Kasumi-1 (cell line): ENCODE measurements around the gene DYRK1A.

Experiments
- DNase-seq, 2 experiments: peaks; one replicate each; lab custom pipeline; 2025; lab: John Stamatoyannopoulos, UW

The DYRK1A gene

DNA sequence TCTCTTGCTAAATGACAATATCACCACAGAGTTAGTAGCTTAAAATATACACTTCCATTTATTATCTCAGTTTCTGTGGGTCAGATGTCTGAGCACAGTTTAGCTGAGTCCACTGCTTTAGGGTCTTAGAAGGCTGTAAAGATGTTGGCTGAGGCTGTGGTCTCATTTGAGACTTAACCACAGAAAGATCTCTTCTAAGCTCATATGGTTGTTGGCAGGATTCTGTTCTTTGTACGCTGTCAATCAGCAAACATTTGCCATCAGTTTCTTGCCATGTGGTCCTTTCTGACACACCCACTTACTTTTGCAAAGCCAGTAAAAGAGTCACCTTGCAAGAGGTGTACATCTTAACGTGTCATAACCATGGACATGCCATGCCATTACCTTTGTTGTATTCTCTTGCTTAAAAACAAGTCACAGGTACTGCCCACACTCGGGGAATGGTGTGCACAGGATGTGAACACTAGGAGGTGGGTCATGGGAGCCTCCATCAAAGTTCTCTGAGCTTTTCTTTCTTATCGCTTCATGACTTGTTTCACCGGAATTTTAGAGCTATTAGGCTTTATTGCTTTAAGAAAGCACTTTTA lies 18.7 kb downstream of the DYRK1A start:
- no peak for DNase-seq

DNA sequence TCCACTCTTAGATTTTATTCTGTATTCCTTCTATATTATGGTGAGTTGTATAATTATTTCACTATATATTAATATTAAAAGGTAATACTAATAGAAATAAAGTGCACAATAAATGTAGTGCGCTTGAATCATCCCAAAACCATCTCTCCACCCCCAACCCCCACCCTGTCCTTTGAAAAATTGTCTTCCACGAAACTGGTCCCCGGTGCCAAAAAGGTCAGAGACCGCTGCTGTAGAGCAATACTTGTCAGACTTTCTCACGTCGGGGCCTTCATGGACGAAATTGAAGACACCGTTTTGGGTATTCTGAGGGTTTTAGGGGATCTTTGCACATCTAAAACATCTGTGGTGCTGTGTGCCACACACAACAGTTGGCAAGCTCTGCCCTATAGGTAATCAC lies 19.6 kb downstream of the DYRK1A start:
- DNase-seq, result no peak

DNA sequence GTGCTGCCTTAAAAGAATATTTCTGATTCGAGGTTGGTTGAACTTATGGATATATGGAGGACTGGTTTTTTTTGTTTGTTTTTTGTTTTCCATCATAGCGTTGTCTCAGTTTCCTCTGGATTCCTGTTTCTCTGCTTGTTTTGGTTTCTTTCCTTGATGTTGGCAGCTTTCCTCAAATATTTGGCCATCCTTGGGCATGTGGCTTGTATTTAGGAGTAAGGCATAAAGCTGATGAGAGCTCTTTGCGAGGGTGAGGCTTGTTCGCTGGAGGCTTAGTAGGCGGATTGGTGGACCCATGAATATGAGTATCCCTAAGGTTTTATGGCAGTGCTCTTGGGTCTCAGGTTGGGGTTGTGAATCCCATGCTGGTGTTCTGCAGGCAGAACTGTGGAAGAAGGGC lies 22.9 kb downstream of the DYRK1A start:
- no peak for DNase-seq

DNA sequence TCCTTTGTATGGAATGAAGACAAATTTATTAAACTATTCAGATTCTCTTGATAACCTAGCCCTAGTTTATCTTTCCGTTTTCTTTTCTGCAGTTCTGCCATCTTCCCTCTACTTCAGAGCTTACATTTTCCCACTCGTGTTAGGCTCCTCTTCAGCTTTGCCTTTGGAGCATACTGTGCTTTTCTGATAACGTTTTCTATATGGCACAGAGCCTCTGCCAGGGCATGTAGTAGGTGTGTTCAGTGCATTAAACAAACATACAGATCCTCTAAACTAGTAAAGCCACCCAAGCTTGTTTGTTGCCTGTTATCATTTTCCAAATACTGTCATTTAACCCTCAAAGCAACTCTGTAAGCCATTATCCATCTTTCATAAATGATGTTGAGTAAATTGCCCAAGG lies 25.1 kb downstream of the DYRK1A start:
- DNase-seq, result no peak

DNA sequence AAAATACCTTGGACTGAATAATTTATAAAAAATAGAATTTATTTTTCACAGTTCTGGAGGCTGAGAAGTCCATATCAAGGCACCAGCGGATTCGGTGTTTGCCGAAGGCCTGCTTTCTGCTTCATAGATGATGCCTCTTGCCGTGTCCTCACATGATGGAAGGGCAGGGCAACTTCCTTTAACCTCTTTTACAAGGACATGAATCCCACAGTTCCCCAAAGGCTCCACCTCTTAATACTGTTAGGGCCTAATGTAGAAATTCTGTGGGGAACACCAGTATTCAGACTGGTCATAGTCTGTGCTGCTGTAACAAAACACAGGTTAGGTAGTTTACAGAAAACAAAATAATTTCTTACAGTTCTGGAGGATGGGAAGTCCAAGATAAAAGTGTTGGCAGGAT lies 25.9 kb downstream of the DYRK1A start:
- no peak for DNase-seq

DNA sequence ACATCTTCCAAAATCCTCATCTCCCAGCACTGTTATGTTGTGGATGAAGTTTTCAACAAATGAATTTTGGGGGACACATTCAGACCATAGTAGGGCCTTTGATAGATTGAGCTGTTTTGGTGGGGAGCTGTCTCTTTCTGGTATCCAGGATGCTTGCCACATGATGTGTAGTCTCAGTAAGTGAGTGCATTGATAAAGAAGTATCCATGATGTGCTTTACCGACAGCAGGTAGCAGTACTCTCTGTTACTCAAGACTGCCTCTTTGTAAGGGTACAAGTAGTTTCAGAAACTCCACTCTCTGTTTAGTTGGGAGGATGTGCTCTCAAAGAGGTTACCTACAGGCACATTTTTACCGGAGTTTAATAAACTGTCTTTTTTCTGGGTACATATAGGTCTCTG lies 26.5 kb downstream of the DYRK1A start:
- no peak for DNase-seq

DNA sequence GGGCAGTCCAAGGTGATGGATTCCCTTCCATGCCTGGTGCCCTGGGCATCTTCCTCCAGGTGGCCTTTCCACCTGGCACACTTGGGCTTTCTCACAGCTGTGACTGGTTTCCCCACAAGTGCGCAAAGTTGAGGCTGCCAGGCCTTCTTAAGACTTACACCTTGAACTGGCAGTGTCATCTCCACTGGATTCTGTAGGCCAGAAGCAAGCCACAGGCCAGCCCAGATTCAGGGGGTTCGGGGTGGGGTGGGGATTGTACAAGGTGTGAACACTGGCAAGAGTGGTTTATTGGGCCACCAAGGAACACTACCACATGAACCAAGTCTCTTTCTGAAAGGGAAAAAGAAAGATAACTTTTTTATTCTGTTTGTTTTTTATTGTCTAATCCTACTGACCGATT lies 27.2 kb downstream of the DYRK1A start:
- DNase-seq, result no peak

DNA sequence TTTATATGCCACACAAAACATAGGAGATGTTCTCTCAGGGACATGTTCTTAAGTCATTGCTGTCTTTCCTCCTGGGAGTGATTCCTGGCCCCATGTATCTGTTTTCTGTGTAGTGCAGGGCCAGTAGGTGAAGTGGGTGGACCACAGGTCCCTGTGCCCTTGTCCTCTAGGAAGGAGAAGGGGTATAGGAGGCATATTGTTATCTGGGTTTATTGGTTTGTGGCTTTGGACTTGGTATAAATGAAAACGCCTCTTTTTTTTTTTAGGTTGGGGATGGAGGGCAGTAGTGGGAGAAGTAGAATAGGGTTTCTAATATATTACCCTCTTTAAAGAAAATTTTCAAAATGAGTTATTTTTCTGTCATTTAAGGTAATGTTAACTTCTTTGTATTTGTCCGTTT lies 29.4 kb downstream of the DYRK1A start:
- no peak for DNase-seq

DNA sequence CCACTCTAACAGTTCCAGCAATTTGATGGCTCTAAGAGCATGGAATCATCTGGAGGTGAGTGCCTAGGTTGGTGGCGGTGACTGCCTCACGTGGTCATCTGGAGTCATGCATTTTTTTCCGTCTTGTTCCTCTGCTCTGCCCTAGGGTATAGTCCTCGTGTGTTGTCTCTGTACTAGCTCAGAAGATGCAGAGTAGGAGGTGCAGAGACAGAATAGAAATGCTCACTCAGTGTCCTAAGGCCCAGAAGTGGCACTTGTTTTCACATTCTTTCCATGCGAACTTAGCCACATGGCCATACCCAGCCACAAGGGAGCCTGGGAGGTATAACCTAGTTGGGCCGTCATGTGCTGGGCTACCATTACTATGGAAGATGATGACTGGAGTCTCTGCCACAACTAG lies 30.3 kb downstream of the DYRK1A start:
- DNase-seq, result no peak

DNA sequence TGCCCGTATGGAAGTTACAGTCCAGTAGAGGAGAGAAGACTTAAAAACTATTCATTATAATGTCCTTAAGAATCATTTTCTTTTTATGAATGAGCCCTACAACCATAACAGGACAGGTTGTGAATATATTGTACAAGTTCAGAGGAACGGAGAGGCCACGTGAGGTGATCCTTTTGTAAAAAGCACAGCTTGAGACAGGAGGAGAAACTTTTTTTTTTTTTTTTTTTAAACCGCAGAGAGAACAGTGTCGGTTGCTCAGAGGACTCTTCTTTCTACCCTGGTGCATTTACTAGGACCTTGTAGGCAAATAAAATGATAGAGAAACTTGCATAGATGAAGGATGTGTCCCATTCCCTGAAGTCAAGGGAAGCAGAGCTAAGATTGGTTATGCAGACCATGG lies 32.1 kb downstream of the DYRK1A start:
- DNase-seq, result no peak

DNA sequence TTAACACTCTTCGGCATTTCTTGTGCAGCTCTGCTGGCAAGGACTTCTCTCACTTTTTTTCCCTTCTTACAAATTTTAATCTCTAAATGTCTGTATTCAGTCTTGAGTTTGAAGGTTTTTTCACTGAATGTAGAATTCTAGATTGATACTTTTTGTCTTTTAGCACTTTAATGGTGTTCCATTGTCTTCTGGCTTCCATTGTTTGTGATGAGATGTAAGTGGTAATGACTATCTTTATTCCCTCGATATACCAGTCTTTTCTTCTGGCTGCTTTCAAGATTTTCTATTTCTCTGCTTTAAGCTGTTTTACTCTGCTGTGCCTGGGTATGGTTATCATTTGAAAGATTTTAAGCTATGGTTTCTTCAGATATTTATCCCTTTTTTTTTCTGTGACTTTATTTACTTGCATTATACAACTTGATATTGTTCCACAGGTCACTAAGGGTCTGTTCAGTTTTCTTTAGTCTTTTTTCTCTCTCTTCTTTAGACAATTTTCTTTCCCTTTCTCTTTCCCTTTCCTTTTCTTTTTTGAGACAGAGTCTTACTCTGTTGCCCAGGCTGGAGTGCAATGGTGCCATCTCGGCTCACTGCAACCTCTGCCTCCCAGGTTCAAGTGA lies 35.8 kb downstream of the DYRK1A start:
- peak in 1 of 2 experiments; percentile 6 for DNase-seq

DNA sequence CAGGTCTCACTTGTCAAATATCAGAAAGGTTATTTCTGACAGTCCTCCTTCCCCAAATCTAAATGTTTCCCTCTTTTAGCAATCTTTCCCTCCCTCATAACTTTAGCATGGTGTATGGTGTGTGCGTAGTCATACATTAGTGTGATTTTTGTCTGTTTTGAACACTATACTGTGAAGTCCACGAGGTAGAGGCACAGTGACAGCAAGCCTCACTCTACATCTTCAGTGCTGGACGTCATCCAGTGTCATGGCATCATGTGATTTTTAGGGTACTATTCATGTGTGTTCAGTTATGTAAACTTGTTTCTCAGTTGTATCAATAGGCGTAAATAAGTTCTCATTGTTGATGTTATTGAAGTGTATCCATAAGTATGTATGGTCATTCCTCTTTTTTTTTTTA lies 39.1 kb downstream of the DYRK1A start:
- no peak for DNase-seq

DNA sequence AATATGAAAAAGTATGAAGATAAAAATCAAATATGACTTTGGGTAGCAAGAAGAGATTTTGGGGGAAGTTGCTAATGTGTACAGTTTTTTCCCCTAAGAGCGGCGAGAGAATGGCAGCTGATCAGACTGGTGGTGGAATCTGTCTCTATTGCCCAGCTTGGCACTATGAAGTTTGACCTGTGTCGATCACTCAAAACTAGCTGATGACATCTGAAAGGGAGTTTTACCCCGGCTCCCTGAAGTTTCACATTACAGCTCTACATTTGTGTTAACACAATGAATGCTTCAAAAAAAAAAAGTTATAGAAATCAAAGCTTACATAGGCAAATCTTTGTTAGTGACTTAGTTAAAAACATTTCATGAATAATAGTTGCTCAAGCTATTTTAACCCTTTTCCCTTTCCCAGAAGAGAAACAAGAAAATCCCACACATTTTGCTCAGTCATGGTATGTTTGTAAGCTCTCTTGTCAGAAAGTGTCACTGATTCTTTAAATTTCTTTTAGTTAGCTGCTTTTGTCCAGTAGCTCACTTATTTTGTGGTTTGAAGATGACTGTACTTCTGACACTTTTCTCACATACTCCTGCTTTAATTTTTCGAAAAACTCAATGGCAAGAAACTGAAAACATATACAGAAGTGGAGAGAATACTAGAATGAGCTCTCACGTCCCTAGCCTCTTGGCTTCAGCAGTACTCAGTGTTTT lies 41.3 kb downstream of the DYRK1A start:
- DNase-seq, result no peak

DNA sequence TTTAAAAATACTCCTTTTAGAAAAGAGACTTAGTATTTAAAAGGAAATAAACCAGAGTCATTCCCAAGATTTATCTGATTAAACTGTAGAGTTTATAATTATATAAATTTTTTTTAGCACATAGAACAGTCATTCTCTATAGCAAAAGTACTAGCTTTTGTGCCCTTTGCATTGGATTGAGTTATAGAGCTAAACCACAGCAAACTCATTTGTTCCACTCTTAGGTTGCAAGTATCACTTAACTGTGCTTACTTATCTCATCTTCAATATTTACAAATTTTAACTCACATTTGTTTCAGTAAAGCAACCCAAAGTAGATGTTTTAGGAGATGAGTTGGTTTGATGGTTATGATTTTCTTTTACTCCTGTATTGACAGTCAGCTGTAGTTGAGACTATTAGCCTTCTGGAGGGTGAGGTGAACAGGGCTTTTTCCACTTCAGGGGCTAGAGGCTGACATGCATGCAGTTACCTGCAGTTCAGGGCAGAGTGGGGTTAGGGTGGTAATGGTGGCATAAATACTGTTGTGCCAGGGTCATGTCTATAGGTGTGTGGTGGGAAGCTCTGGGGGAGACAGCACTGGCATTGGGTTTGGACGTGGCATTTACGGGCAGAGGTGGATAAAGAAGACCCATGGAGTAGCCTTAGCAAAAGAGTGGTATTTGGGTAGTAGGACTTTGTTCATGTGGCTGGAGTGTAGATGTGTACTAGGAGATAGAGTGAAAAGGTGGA lies 42.1 kb downstream of the DYRK1A start:
- DNase-seq, result no peak

DNA sequence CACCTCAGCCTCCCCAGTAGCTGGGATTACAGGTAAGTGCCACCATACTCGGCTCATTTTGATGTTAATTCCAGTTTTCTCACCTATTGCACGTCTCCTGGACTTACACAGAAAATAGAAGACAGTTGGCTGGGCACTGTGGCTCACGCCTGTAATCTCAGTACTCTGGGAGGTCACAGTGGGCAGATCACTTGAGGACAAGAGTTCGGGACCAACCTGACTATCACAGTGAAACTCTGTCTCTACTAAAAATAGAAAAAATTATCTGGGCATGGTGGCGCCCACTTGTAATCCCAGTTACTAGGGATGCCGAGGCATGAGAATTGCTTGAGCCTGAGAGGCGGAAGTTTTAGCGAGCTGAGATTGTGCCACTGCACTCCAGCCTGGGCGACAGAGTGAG lies 44.1 kb downstream of the DYRK1A start:
- no peak for DNase-seq

DNA sequence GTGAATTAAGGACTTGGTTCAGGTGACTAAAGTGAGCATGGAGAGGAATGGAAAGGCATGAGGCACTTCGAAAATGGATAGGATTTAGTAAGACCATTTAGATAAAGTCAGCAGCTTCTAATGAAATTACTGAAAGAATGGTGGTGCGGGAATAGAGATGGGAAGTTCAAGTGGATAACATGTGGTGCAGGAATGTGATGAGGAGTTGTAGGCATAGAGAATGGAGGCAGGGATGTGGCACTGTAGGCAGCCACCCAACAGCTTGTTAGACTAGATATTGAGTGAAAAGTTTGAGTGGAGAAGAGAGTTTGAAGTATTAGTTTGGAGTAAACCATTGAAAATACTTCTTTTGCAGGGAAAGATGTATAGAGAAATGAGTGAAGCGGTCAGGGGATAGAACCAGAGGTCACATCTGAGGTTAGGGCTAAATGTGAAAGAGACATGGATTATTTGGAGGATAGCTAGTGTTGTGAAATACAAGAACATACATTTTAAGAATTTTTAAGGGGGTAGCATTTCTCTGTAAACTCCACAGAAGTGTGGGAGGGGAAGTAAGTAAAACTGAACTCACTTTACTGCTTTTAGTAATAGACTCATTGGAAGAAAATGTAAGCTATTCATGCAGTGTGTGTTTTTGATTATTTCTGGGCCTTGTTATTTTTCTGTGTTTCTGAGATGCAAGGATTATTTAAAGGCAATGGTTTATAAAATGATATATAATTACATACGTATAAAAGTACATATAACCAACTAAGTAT lies 46.2 kb downstream of the DYRK1A start:
- DNase-seq, result peak in 1 of 2 experiments; percentile 26

DNA sequence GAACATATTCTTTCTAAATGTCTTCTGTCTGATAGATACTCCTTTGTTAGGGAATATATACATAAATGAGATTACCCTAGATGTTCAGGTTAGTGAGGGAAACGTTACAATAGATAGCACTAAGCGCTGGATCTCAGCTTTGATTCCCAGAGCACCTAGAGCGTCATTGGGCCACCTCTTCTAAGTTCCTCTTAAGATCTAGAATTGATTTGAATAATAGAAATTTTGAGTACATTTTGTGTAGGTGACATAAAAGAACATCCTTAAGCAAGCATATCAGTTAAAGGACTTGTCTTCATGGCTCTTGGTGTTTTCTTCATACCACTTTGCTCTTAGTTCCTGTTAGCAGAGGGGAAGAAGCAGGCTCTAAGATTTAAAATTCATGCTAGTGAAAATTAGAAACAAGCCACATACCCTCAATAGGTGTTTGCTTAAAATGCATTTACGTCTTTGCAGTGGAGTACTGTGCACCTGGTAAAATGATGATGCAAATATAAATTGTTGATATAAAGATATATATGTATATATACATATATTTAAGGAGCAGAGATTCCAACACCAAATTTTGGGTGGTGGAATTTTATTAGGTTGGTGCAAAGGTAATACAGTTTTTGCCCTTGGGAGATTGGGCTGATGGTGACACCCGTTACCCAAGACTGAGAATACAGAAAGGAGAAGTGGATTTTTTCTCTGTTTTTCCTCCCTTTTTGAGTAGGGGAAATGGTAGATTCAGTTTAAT lies 47.1 kb downstream of the DYRK1A start:
- DNase-seq, result peak; percentile 14 to 33

DNA sequence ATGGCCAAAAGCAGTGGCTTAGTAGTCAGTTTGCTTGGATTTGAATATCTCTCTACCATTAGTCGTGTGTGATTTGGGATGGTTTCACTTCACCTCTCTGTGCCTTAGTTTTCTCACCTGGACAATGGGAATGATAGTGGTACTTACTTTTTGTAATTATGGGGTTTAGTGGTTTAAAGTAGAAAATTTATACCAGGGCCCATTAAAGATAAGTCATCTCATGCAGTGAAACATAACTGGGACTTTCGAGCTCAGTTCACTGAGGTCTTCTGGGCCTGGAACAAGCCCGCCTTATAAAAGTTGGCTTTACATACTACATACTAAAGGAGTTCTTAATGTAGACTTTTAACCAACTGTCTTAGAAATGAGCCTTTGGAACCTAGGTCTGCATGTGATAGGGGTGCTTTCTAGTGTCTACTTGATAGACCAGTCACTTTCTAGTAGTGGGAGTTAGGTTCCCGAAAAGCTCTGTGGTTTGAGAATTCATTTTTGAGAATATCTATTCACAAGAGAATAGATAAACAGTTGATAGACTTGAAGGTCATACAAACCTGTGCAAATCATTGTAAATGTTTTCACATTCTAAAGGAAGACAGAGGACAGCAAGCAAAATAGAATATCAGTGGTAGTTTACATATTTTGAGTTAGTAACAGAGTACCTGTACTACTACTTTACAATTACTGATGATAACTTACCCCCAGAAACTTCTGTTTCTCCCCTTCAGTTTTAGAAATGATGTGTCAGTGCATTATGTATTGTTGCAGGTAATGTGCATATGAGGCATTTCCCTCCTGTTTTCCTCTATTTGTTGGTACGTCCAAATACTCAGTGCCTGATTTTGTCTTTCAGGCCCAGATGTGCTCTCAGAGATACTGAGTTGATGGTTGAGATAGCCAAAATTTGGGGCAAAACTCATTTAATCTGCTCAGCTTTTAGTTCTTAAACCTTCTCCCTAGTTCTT lies 48.0 kb downstream of the DYRK1A start:
- DNase-seq, result no peak

DNA sequence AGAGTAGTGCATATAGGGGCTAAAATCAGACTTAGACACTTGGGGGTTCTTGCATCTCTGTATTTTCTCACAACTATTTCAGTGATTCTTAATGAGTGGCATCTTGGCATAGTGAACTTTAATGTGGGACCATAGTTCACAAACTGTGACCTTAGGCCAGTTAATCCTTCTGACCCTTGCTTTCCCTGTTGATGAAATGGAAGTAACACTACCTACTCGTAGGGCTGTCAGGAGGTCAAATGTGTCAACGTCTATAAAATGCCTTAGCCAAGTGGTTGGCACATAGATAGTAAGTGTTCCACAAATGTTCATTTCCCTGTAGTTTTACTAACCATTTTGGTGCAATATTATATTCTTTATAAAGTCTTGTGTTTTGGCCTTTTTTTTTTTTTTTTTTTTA lies 49.4 kb downstream of the DYRK1A start:
- no peak for DNase-seq

DNA sequence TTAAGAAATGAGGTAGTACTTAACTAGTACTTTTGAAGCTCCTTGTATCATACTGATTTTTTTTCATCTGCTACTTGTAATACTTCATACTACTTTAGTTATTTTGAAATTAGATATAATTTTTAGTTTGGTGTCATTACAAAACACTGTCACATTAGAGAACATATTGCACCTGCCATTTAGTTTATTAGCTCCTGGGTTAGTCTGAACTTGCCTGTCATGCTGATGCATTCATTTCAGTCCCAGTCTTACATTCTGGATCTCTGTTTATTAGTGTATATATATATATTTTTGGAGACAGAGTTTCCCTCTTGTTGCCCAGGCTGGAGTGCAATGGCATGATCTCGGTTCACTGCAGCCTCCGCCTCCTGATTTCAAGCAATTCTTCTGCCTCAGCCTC lies 50.3 kb downstream of the DYRK1A start:
- DNase-seq, result no peak
